ENCODE data around the gene LRRK2. TPM values are rescaled to one million over a fixed set of nuclear protein-coding genes. Genes with fewer than 3 reads are reported as not detected.
"Not testable (repeated sequence)": the region's sequence is repeated elsewhere in the genome, so short reads cannot be mapped to it uniquely, and the experiment has no call there.

Gene LRRK2
- total RNA-seq, 1 experiment from 2014 or later = 0.26 TPM

DNA sequence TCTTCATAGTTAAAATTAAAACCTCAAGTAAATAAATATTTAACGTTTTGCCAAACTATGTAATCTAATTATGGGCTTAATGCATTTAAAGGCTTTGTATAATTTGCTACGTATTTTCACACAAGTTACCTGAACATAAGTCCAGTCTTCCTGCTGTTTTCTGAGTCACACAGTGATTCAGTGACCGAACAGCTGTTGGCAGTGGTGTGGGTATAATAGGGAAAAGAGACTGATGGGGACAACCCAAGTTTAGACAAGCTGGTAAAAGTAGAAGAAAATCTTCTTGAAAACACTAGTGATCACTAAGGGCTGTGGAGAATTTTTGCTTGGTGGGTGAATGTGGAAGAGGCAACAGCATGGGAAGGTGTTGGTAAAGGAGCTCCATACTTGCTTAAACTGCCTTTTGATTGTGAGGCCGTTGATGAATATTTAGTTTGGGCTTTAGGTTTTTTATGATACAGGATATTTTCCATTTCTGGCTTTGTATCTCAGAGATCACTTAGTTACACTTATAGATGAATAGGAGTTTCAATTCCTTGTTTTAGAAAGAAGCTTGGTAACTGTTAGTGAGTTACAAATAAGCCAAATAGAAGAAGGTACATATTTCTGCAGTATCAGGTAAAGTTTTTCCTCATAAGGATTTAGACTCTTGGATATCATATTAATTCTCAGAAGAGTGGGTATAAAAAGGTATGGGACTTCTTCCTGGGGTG, 23.9 kb downstream of the LRRK2 start:
- Histone ChIP-seq H3K27ac (no peak overlapping the region), H4K20me1 (ENCODE audit: insufficient read depth) (no peaks in the 10 kb centered on the region), H2AFZ (no peak overlapping the region), H3K27me3 (ENCODE audit: insufficient read depth, low read depth) (no peaks in the 10 kb centered on the region), H3K9me3 (ENCODE audit: insufficient read depth, low read depth) (no peaks in the 10 kb centered on the region), H3K79me2 (ENCODE audit: low read depth) (no peaks in the 10 kb centered on the region), H3F3A (ENCODE audit: insufficient read depth, low read depth) (no peaks in the 10 kb centered on the region; the same call in 1 of the 2 replicates), H3K4me3 (no peak overlapping the region), H3K4me1 (replicated peaks; ENCODE audit: insufficient read depth) (no peaks in the 10 kb centered on the region), H3K9me2 (ENCODE audit: insufficient read depth) (no peaks in the 10 kb centered on the region), H3K36me3 (ENCODE audit: low read depth) (no peaks in the 10 kb centered on the region), H3K4me2 (no peak overlapping the region)
- ChIA-PET POLR2A (ENCODE audit: unreplicated experiment) (no interaction called here), CTCF (no interaction called here)
- no peak for TF ChIP-seq EZH2 (IDR thresholded peaks at IDR 0.05; ENCODE audit: low read depth)
- TF ChIP-seq, protein P1, sequence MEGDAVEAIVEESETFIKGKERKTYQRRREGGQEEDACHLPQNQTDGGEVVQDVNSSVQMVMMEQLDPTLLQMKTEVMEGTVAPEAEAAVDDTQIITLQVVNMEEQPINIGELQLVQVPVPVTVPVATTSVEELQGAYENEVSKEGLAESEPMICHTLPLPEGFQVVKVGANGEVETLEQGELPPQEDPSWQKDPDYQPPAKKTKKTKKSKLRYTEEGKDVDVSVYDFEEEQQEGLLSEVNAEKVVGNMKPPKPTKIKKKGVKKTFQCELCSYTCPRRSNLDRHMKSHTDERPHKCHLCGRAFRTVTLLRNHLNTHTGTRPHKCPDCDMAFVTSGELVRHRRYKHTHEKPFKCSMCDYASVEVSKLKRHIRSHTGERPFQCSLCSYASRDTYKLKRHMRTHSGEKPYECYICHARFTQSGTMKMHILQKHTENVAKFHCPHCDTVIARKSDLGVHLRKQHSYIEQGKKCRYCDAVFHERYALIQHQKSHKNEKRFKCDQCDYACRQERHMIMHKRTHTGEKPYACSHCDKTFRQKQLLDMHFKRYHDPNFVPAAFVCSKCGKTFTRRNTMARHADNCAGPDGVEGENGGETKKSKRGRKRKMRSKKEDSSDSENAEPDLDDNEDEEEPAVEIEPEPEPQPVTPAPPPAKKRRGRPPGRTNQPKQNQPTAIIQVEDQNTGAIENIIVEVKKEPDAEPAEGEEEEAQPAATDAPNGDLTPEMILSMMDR (conservative IDR thresholded peaks at IDR 0.05) = no peak
- no TSS peak for BruUV-seq (replicated peaks)
- no peak for DNase-seq
- intact Hi-C loops (cut with micrococcal nuclease; ENCODE audit: unreplicated experiment) = no loop called here

DNA sequence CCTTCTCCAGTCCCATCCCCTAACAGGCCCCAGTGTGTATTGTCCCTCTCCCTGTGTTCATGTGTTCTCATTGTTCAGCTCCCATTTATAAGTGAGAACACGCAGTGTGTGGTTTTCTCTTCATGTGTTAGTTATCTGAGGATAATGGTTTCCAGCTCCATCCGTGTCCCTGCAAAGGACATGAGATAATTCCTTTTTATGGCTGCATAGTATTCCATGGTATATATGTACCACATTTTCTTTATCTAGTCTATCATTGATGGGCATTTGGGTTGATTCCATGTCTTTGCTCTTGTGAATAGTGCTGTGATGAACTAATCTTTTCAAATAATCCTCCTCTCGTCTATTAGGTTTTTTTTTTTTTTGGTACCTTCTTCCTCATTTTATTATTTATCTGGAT, 25.9 kb downstream of the LRRK2 start:
- H3K27me3 ChIP-seq (ENCODE audit: insufficient read depth, low read depth); H3K9me3 ChIP-seq (ENCODE audit: insufficient read depth, low read depth); H2AFZ ChIP-seq; H3F3A ChIP-seq (ENCODE audit: insufficient read depth, low read depth); BruUV-seq (replicated peaks); H3K36me3 ChIP-seq (ENCODE audit: low read depth); H3K4me1 ChIP-seq (replicated peaks; ENCODE audit: insufficient read depth); intact Hi-C loops (cut with micrococcal nuclease; ENCODE audit: unreplicated experiment); H3K79me2 ChIP-seq (ENCODE audit: low read depth); DNase-seq; H3K27ac ChIP-seq; H3K9me2 ChIP-seq (ENCODE audit: insufficient read depth); H4K20me1 ChIP-seq (ENCODE audit: insufficient read depth); H3K4me2 ChIP-seq; H3K4me3 ChIP-seq: not testable (repeated sequence)
- CTCF ChIA-PET = interaction anchor here (0.6 kb wide), 1 partner anchor 13 kb away, joined by 3 read pairs; no protein-coding TSS in a partner anchor
- POLR2A ChIA-PET (ENCODE audit: unreplicated experiment) = interaction anchor here (0.6 kb wide), 1 partner anchor 84 kb away, joined by 5 read pairs; no protein-coding TSS in a partner anchor

DNA sequence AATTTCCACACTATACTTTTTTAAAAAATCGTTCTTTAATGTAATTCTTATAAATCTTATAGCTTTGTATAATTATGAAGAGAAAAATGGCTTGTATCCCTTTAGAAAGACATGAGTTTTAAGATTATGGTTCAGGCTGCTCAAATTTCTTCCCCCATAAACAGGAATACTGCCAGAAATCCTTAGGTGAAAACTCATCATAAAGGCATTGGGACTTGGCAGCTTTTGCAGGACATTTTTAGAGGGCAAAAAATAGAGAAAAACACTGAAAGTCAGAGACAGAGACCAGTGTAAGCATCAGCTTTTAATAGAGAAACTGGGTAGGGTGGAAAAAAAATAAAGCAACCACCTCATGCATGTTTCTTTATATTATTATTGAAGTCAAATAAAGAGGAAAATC, 29.1 kb downstream of the LRRK2 start:
- ChIA-PET CTCF (no interaction called here), POLR2A (ENCODE audit: unreplicated experiment) (no interaction called here)
- Histone ChIP-seq H3K27ac (no peak overlapping the region), H3K79me2 (ENCODE audit: low read depth) (no peaks in the 10 kb centered on the region), H3K4me1 (replicated peaks; ENCODE audit: insufficient read depth) (no peaks in the 10 kb centered on the region), H2AFZ (no peak overlapping the region), H3K27me3 (ENCODE audit: insufficient read depth, low read depth) (no peaks in the 10 kb centered on the region), H3K36me3 (ENCODE audit: low read depth) (no peaks in the 10 kb centered on the region), H3K9me2 (ENCODE audit: insufficient read depth) (no peaks in the 10 kb centered on the region), H3K9me3 (ENCODE audit: insufficient read depth, low read depth) (no peaks in the 10 kb centered on the region), H3F3A (ENCODE audit: insufficient read depth, low read depth) (no peaks in the 10 kb centered on the region), H4K20me1 (ENCODE audit: insufficient read depth) (no peaks in the 10 kb centered on the region), H3K4me2 (no peak overlapping the region), H3K4me3 (no peak overlapping the region)
- no peak for DNase-seq
- intact Hi-C loops (cut with micrococcal nuclease; ENCODE audit: unreplicated experiment) = no loop called here
- no peak for TF ChIP-seq EZH2 (IDR thresholded peaks at IDR 0.05; ENCODE audit: low read depth)
- TF ChIP-seq, protein P1 (conservative IDR thresholded peaks at IDR 0.05) = no peak
- BruUV-seq (replicated peaks) = no TSS peak
